ENCODE data around the gene TSSK3.

The TSSK3 gene

GRCh38 chr1:32400876-32401631 lies 38.7 kb downstream of the TSSK3 start:
- DNase-seq (ENCODE audit: low spot score), result peak; percentile 83

GRCh38 chr1:32404946-32405345 lies 42.6 kb downstream of the TSSK3 start:
- no peak for DNase-seq (ENCODE audit: low spot score)

GRCh38 chr1:32405672-32406467 lies 43.5 kb downstream of the TSSK3 start:
- DNase-seq (ENCODE audit: low spot score), result no peak

GRCh38 chr1:32406629-32407111 lies 44.3 kb downstream of the TSSK3 start:
- no peak for DNase-seq (ENCODE audit: low spot score)

GRCh38 chr1:32411261-32411660 lies 48.9 kb downstream of the TSSK3 start:
- no peak for DNase-seq (ENCODE audit: low spot score)

GRCh38 chr1:32413507-32414185 lies 51.3 kb downstream of the TSSK3 start:
- DNase-seq (ENCODE audit: low spot score), result no peak
